HG02973 (cell line): ENCODE measurements around the gene AARS1.
"Not testable (repeated sequence)": the region's sequence is repeated elsewhere in the genome, so short reads cannot be mapped to it uniquely, and the experiment has no call there.

ENCODE experiments used
- ATAC-seq: cut with Tn5 transposase; IDR thresholded peaks from one replicate; pipeline ENCODE4 v1.9.1; 2021; ENCODE audit warnings: moderate library complexity; ENCODE audit not compliant: unreplicated experiment

The AARS1 gene

GRCh38 chr16:70276392-70276791 lies 12.9 kb downstream of the AARS1 start:
- ATAC-seq, result no peak

- ATAC-seq, result no peak
These were observed 17.6 kb downstream of the AARS1 start for GRCh38 chr16:70271696-70272095.

GRCh38 chr16:70270176-70270575 lies 19.1 kb downstream of the AARS1 start:
- ATAC-seq, result no peak

- no peak for ATAC-seq
These were observed 19.8 kb downstream of the AARS1 start for GRCh38 chr16:70269471-70269870.

GRCh38 chr16:70267922-70268321 lies 21.4 kb downstream of the AARS1 start:
- ATAC-seq, result not testable (repeated sequence)

- no peak for ATAC-seq
These were observed 21.8 kb downstream of the AARS1 start for GRCh38 chr16:70267516-70267915.

- not testable (repeated sequence) for ATAC-seq
These were observed 29.4 kb downstream of the AARS1 start for GRCh38 chr16:70259903-70260302.

- no peak for ATAC-seq
These were observed 30.4 kb downstream of the AARS1 start for GRCh38 chr16:70258946-70259345.

GRCh38 chr16:70258065-70258464 lies 31.2 kb downstream of the AARS1 start:
- no peak for ATAC-seq

GRCh38 chr16:70257391-70257790 lies 31.9 kb downstream of the AARS1 start:
- no peak for ATAC-seq

GRCh38 chr16:70255574-70255973 lies 33.7 kb downstream of the AARS1 start:
- no peak for ATAC-seq

- ATAC-seq, result no peak
These were observed 34.4 kb downstream of the AARS1 start for GRCh38 chr16:70254965-70255286.

GRCh38 chr16:70254180-70254964 lies 34.9 kb downstream of the AARS1 start:
- no peak for ATAC-seq

- ATAC-seq, result no peak
These were observed 35.8 kb downstream of the AARS1 start for GRCh38 chr16:70253291-70254106.

- no peak for ATAC-seq
These were observed 36.8 kb downstream of the AARS1 start for GRCh38 chr16:70252355-70252988.

- peak; percentile 79 for ATAC-seq
These were observed 37.5 kb downstream of the AARS1 start, which contains the start of gene EXOSC6 for GRCh38 chr16:70251629-70252354. Gene EXOSC6, minus strand, starts transcription at chr16:70251940. Its CDS starts 40 bp downstream, at chr16:70251900.

- ATAC-seq, result peak; percentile 35
These were observed 38.3 kb downstream of the AARS1 start for GRCh38 chr16:70250748-70251628.

GRCh38 chr16:70249697-70250096 lies 39.6 kb downstream of the AARS1 start:
- ATAC-seq, result not testable (repeated sequence)

- ATAC-seq, result not testable (repeated sequence)
These were observed 50.5 kb downstream of the AARS1 start for GRCh38 chr16:70238773-70239172.

- ATAC-seq, result not testable (repeated sequence)
These were observed 57.5 kb downstream of the AARS1 start for GRCh38 chr16:70231831-70232230.
